Measurements from ENCODE around the gene UNC13D. TPM values are rescaled to one million over a fixed set of nuclear protein-coding genes. Genes with fewer than 3 reads are reported as not detected.

The UNC13D gene
- total RNA-seq, 2 experiments from 2014 or later, result 161 to 182 TPM

DNA sequence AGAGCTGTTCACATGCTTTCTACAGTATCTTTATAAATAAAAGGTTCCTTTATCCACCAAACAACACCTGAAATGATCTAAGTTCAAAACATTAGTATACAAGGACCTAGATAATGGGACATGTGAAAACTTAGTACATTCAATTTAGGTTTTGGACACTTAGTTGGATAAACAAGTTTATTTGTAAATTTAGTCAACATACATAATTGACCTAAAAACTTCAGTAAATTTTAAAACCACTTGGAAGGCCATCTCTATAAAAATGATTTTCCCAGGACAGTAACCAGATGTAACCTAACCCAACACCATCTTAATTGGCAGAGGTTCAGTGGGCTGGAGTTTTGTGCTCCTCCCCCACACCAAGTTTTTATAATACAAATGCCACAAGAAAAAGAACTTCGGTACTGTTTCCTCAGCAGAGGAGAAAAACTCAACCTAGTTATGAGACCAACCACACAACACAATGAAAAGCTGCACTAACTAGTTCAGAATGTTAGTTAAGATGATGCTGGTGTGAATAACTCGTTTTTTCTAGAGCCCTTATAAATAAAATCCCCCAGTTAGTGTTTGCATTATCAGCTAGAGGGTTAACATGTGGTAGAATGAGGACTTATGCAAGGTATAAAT is 66.8 kb downstream of the UNC13D start:
- ChIA-PET POLR2A (interaction anchor here (0.6 to 3.0 kb wide), 6 partner anchors 8 to 340 kb away, joined by 3 to 15 read pairs (median 4); partner anchors contain the start of gene UNK), CTCF (interaction anchor here (0.6 to 8.9 kb wide), 5 partner anchors 13 to 101 kb away, joined by 3 to 64 read pairs (median 3); partner anchors contain the start of gene GALK1)
- H3K27ac Mint-ChIP-seq, result peak overlapping the region; percentile 98
- no peaks in the 10 kb centered on the region for H3K9me3 Mint-ChIP-seq
- H3K4me3 Mint-ChIP-seq, result peak overlapping the region; percentile 89
- H3K27me3 Mint-ChIP-seq, result peaks cover 2% of the 10 kb centered on the region
- peaks cover 35% of the 10 kb centered on the region for H3K4me1 Mint-ChIP-seq
- peaks cover 39% of the 10 kb centered on the region for H3K36me3 Mint-ChIP-seq (ENCODE audit: low read depth)
- no peak for DNase-seq

Small RNAs within 50 kb of the gene (microRNA-seq; reads per million reads assigned to microRNA genes)
- not detected for gene MIR4738 (ENCODE audit: borderline microRNAs expressed, borderline replicate concordance)

Other genes starting within 250 kb of the UNC13D start
- under 1 TPM; 0.10 to 0.12 TPM for gene SMIM5, start 211.0 kb downstream of the UNC13D start, total RNA-seq
- 10 to 100 TPM; 44.7 to 47.1 TPM for gene RECQL5, start 177.2 kb downstream of the UNC13D start, total RNA-seq
- 10 to 100 TPM; 97.0 to 97.5 TPM for gene SAP30BP, start 177.1 kb downstream of the UNC13D start, total RNA-seq
- gene ITGB4, start 122.9 kb downstream of the UNC13D start, total RNA-seq, result under 1 TPM; 0.55 to 0.96 TPM
- gene GALK1, start 79.2 kb downstream of the UNC13D start, total RNA-seq, result 10 to 100 TPM; 40.9 to 44.7 TPM
- gene UNK, start 59.6 kb downstream of the UNC13D start, total RNA-seq, result 10 to 100 TPM; 27.1 to 28.7 TPM
- 10 to 100 TPM; 76.8 to 83.5 TPM for gene WBP2, start 10.9 kb upstream of the UNC13D start, total RNA-seq
- gene TRIM47, start 34.2 kb upstream of the UNC13D start, total RNA-seq, result 10 to 100 TPM; 33.9 to 43.4 TPM
- 10 to 100 TPM; 26.5 to 28.7 TPM for gene TRIM65, start 52.5 kb upstream of the UNC13D start, total RNA-seq
- gene MRPL38, start 60.5 kb upstream of the UNC13D start, total RNA-seq, result 10 to 100 TPM; 95.9 to 97.5 TPM
- 10 to 100 TPM; 21.7 to 23.5 TPM for gene FBF1, start 96.6 kb upstream of the UNC13D start, total RNA-seq
- 10 to 100 TPM; 27.8 to 34.7 TPM for gene ACOX1, start 134.8 kb upstream of the UNC13D start, total RNA-seq
- 10 to 100 TPM; 12.5 to 17.1 TPM for gene TEN1, start 134.8 kb upstream of the UNC13D start, total RNA-seq
- 1 to 10 TPM; 6.9 to 7.1 TPM for gene CDK3, start 156.5 kb upstream of the UNC13D start, total RNA-seq
- under 1 TPM; 0.02 to 0.05 TPM for gene EVPL, start 182.9 kb upstream of the UNC13D start, total RNA-seq
- 10 to 100 TPM; 91.3 to 96.0 TPM for gene SRP68, start 228.1 kb upstream of the UNC13D start, total RNA-seq
- gene GALR2, start 230.4 kb upstream of the UNC13D start, total RNA-seq, result under 1 TPM; 0.15 TPM
- gene ZACN, start 234.8 kb upstream of the UNC13D start, total RNA-seq, result under 1 TPM in 1 of 2 experiments, not detected in 1; 0.27 TPM

Data from activated CD4-positive, alpha-beta T cell treated with anti-CD3 and anti-CD28 coated beads, Interleukin-2, amount 10 ng/mL, durations not matched to agents 7 days and 5 days (primary cell).